Inflammatory macrophage treated with lipopolysaccharide for 4 hours (primary cell): Measurements from ENCODE around the gene HOGA1.
"Not testable (repeated sequence)": the region's sequence is repeated elsewhere in the genome, so short reads cannot be mapped to it uniquely, and the experiment has no call there.

Source experiments
- DNase-seq: peaks from one replicate; pipeline ENCODE4 v3.0.0-alpha.2; 2020

HOGA1 gene

GRCh38 chr10:97584060-97584797 is at the start of gene HOGA1:
TSS of gene HOGA1 (plus strand) at chr10:97584389. CDS start at chr10:97584704, 315 bp downstream.
- DNase-seq, result no peak

DNA sequence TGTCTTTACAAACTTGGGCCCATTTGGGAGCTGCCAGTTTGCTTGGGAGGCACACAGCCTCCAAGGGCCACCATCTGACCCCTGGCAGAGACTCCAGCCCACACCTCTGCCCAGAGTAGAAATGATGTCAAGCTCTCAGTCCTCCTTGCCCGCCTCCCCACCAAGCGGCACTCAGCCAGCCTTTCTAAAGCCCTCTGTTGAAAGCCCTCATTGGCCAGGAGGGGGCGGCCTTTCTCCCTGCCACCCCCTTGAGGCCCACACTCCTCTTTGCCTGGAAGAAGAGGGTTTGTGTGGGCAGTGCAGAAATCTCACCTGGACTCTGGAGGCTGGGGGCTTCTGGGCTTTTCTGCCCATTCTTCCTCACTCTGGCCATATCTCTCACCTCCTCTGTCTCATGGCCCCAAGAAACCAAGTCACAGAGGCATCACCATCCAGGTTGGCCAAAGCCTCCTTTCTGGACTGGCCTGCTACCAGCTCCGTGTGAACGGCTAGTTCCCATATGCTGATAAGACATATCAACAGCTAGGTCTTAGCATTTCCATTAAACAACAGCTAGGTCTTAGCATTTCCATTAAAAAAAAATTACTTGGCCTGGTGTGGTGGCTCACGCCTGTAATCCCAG is 49.3 kb upstream of the HOGA1 start:
- peak; percentile 51 for DNase-seq

DNA sequence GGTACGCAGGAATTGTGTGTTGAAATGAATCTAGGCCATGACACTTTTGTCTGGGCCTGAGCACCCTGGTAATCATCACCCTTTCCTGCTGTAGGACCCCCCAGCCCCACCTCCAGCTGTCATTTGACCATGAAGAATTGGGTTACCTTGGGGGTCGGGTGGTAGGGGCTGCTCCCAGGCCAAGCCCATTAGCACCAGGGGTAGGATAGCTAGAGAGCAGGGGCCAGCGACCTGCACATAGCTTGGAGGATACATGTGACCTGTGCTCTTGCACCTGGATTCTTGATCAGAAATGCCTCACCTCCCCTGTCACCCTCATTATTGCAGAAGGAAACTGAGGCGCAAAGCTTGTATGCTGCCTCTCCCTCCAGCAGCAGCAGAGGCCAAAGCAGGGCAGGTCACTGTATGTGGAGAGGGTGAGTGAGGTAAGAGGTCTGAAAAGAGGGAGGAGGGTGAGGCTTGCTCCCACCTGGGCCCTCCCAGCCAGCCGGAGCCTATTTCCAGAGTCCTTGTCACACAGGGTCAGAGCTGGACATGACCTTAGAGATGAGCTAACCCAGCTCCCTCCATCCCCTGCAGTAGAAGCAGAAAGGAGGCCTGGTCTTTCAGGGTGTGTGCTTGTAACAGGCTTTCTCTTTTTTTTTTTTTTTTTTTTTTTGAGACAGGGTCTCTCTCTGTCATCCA is 46.9 kb upstream of the HOGA1 start:
- no peak for DNase-seq

- DNase-seq, result no peak
These were observed 45.8 kb upstream of the HOGA1 start for GRCh38 chr10:97538411-97538810.

GRCh38 chr10:97538839-97539238 is 45.4 kb upstream of the HOGA1 start:
- DNase-seq, result no peak

GRCh38 chr10:97539523-97540200 is 44.5 kb upstream of the HOGA1 start:
- DNase-seq, result no peak

GRCh38 chr10:97540669-97541500 is 43.3 kb upstream of the HOGA1 start:
- DNase-seq, result peak; percentile 26

- DNase-seq, result peak; percentile 87
These were observed 41.8 kb upstream of the HOGA1 start for GRCh38 chr10:97542169-97543024.

DNA sequence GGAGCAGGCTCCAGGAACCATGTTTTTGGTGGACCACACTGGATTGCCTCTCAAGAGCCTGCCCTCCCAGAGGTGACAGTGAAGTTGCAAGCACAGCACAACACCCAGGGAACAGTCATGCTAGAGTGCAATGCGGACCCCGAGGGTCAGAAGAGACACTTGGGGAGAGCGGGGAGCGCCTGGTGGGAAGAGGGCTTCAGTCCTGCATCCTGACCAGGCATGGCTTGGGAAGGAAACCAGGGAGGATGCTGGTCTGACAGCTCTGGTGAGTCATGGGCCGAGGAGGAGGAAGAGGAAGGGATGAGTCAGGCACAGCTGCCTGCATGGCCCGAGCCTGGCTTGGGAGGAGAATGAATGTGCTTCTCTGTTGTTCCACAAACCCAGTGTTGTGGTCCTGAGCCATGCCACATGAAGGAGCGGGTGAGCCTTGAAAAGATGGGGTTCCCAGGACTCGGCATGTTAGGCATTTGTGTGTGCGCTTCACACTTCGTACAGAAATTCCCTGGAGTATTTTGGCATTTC is 41.1 kb upstream of the HOGA1 start:
- DNase-seq, result peak; percentile 93

DNA sequence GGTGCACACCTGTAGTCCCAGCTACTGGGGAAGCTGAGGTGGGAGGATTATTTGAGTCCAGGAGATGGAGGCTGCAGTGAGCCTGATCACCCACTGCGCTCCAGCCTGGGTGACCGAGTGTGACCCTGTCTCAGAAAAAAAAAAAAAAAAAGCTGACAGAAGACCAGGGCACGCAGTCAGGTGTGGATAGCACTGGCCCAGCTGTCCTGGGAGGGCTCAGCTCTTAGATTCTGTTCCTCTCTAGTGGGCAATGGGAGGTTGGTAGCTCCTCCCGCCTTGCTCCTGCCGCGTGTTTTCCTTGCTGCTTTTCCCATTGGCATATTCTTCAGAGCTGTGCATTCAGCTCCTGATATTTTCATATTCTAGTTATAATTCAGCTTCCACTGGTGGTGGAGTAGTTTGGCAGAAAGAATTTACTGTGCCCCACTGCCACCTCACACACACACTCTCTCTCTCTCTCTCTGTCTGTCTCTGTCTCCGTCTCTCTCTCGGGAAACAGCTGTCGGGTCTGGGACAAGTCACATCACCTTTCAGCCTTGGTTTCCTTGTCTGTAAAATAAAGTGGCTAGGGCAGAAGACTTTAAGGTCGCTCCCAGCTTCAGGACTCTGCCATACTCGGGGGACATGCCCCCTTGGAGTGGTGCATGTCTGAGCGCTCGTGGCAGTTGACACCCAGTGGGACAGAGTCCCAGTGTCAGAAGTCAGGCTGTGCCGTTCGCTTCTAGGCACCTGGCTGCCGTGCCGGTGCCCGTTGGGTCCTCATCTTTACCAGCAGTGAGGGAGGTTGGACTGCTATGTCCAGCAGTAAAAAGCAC is 37.5 kb upstream of the HOGA1 start:
- DNase-seq, result no peak

DNA sequence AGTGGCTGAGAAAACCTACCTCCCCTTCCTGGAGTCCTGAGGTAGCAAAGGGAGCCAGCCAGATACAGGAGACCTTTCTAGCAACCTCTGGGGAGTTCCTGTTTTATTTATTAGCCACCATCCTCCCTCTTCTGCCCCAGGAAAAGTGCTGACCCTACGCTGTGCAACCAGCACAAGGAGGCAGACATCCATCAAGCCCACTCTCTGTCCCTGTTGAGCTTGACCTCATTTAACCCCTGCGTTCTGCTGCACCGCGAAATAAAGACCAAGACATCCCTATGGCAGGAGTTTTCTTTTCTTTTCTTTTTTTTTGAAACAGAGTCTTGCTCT is 37.0 kb upstream of the HOGA1 start:
- DNase-seq, result no peak

DNA sequence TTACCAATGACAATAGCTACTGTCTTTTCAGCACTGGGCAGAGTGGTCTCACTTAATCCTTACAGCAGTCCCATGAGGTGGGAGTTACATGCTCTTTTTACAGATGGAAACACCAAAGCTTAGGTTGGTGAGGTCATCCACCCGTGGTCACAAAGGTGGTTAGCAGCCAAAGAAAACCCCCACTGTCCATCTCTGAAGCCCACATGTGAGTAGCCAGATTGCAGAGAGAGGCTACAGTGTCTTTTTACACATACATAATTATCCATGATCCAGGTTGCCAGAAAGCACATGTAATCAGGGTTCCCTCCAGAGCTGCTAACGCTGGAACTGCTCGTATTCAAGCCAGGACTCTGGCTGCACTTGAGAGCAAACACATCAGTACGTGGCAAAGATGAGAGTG is 36.2 kb upstream of the HOGA1 start:
- no peak for DNase-seq

DNA sequence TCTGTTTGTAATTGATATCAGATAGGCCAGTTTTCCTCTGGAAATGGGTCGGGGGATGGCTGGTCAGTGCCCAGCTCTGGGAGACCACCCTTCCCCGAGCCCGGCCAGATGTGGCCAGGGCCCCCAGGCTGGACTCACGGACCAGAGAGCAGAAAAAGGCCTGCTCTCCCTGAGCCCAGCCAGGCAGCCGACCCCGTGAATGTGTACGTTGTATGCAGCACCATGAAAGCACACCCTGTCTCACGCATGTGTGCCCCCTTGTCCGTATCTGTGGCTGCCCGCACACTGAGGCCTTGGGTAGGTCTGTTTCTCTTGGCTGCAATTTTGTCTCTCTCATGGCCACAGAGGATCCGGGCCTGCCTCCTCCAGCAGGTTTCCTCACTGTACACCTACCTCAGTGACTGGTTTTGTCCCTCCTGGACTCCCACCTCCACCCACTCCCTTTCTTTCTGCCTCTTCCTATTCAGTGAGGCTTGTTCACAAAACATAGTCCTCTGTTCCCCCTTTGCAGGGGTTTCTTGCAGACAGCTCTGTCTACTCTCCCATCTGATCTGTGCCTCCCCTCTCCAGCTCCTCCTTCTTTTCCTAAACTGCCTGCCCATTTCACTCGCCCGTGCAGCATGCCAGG is 35.2 kb upstream of the HOGA1 start:
- no peak for DNase-seq

DNA sequence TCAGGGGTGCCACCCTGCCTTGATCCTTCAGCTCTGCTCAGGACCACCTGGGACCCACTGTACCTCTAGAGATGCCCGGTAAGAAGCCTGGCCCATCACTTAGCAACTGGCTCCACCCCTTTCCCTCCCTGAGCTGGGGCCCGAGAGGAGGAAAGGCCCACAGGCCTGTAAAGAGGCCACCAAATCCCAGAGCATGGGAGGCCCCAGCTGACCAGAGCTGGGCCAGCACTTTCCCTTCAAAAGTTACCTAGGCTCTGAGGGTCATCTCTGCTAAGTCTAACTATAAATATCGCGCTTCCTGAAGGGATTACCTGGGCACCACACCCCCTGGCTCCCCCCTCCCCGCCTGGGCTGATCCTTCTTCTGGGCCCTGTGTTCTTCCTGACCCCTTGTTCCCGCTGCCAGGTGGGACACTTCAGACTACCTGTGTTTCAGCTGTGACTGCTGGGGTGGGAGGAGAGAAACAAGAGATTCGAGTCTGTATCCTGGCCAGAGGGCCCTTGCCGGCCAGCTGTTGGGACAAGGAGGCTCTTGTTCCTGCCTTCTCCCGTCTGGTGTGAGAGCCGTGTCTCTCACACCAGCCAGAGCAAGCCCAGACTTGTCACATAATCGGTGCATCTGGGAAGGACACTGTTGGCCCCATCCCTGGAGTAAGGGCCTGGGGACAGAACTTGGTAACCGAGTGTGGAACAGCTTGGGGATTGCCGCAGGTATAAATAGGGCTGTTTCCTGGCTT is 34.4 kb upstream of the HOGA1 start:
- DNase-seq, result no peak

GRCh38 chr10:97550336-97551149 is 33.6 kb upstream of the HOGA1 start:
- no peak for DNase-seq

GRCh38 chr10:97551271-97551670 is 32.9 kb upstream of the HOGA1 start:
- DNase-seq, result no peak

DNA sequence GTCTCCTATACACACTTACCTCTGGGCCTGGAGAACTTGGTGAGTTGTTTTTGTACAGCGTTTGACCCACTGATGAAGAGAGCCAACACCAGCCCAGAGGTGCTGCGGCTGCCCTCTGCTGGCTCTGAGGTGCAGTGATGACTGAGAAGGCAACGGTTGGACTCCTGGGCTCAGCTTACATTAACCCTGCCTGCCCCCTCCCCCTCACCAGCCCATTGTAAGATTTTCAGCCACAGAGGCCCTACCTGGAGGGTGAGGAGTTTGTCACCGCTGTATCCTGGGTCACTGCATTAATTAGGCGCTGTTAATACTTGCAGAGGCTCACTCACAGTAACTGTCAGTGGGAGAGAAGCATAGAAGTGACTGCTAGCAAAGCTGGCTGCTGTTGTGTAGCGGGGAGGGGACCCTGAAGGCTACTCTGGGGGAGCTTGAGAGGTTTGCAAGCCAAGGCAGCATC is 30.6 kb upstream of the HOGA1 start:
- peak; percentile 46 for DNase-seq

GRCh38 chr10:97554336-97554735 is 29.9 kb upstream of the HOGA1 start:
- not testable (repeated sequence) for DNase-seq
